GM19351 (cell line): ENCODE measurements around the gene AMBN.

Experiments used
- ATAC-seq: cut with Tn5 transposase; IDR thresholded peaks from one replicate; pipeline ENCODE4 v1.9.1; 2021; ENCODE audit warnings: mild to moderate bottlenecking, moderate library complexity; ENCODE audit not compliant: unreplicated experiment

AMBN gene, protein sequence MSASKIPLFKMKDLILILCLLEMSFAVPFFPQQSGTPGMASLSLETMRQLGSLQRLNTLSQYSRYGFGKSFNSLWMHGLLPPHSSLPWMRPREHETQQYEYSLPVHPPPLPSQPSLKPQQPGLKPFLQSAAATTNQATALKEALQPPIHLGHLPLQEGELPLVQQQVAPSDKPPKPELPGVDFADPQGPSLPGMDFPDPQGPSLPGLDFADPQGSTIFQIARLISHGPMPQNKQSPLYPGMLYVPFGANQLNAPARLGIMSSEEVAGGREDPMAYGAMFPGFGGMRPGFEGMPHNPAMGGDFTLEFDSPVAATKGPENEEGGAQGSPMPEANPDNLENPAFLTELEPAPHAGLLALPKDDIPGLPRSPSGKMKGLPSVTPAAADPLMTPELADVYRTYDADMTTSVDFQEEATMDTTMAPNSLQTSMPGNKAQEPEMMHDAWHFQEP

DNA sequence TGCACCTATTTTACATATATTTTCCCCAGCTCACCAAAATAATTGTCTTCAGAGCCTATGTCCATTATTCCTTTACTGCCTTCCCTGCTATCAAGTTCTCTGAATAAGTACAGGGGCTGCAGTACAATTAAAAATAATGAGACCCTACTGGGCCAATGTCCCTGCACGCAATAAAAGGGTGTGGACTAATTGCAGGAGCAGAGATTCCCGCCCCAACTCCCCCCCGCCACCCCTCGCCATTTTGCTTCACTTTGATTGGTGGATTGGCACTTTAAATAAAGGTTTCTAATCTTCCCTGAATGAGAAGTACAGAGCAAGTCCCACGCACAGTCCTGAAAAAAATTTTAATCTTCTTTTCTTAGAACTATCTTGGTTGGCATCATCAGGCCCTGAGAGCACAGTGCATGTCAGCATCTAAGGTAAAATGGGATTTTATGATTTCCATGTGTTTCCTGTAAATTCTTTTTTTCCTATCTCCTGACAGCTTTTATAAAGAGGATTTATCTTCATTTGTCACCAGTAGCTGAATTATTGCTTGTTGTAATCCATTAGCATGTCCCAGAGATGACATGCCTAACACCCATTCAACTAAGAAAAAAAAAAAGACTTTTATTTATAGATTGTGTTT lies at the start of gene AMBN:
Gene AMBN, plus strand, starts transcription at position 302 of the 628 bp plus-strand sequence. Its CDS starts 103 bp downstream, at position 405.
- ATAC-seq: no peak

DNA sequence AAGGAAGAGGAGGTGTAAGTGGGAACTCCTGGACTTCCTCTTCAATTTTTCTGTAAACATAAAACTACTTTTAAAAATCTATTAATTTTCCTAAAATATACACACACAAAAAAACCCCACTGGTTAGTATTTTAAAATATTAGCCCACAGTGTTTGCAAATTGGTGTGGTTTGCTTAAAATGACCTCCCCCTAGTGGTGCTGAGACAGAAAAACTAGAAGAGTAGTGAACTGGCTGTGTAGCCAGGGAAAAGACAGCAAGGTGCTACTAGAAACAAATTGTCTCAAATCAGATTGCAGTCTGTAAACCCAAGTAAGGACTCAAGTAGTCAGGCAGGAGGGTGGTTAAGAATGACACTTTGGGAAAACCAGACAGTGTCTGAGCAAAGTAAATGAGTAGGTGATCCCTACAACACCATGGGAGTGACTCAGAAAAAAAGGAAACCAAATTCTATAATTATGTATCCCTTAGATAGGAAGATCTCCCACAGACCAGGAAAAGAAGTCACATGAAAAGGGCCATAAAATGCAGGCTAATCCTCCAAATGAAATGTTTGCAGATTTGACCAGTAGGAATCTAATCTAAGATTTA lies 47.7 kb upstream of the AMBN start:
- peak; percentile 86 for ATAC-seq

DNA sequence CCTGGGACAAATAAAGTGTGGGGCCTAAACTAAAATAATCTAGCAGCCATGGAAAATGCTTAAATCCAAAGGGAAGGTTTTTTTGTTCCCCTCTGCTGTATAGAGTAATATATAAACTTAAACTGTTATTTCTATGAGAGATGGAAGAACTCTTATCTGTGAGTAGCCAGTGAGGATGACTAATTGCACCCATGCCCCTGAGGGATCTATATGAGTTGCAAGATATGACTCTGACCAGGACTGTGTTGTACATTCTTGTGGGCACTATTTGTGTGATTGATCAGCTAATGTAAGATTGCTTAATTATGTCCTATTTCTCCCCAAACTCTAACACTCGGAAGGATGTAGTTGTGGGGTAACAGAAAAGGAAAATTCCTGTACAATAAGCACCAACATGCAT lies 35.2 kb upstream of the AMBN start:
- no peak for ATAC-seq

DNA sequence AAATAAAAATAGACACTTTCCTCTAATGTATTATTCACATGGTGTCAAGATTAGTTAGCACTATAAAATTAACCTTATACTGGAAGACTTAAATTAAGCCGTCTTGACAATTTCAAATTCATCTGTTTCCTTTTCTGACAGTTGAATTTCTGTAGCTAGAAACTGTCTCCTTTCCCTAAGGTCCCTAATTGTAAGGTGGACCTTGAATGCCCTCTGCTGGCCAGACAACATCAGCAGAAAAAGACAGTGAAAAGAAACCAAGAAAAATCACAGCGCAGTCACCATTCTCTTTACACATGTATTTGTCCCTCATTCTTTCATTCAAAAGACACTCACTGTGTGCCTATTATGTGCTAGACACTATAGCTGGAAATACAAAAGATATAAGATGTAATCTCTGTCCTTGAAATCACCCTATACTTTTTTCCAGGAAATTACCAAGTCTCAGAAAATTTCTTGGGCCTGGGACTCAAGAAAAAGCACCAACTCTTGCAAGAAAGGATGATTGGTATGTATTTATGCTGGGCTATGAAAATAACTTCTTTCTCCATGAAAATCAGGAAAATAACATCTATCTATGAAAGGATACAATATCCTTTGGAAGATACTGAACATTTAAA lies 32.7 kb upstream of the AMBN start:
- peak; percentile 85 for ATAC-seq

DNA sequence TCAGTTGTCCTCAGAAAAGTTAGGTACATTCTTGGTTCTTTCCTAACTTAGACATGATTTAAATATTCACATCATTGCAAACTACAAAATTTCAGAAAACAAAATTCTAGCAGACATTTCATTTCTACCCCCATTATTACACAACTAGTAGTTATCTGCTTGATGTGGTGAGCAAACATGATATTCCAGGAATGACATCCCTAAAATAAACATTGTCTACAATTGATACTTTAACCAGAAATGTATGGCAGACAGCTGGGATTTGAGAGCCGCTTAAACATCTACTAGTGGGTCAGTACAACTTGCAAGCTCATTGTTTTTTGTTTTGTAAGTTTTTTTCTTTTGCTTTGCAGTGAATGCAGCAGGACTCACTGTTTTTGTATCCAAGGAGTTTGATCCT lies 32.1 kb upstream of the AMBN start:
- no peak for ATAC-seq

DNA sequence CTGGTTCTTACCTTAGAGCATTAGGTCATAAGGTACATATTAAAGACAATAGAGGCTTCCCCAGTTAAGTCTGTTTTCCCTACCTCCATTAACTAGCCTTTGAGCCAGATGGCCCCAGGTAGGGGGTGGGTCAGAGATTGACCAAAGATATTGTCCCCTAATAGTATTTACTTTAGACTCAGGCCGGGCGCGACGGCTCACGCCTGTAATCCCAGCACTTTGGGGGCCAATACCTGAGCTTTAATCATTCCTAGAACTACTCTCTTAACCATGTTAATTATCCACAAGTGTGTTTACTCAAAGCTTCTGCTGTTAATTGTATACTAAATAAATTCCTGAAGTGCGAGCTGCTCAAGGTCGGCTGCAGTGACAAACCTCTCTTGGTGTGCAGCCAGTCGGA lies 28.0 kb upstream of the AMBN start:
- ATAC-seq: no peak

DNA sequence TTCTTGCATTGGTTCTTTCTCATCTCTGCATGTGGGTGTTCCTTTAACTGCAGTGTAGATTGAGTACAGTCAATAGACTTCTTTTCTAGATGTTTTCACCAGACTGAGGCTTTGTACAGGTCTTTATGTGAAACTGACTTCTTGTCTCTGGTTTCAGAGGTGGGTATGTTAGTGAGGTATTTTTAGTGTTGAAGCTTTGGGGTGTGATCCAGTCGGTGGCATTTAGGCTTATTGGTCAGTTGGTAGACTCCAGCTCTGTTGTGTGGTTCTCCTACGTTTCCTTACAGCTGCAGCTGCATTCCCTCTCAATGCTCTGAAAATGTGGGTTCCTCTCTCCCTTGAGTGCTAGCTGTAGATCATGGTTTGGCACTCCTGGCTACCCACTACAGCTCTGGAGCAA lies 21.3 kb upstream of the AMBN start:
- ATAC-seq: no peak

DNA sequence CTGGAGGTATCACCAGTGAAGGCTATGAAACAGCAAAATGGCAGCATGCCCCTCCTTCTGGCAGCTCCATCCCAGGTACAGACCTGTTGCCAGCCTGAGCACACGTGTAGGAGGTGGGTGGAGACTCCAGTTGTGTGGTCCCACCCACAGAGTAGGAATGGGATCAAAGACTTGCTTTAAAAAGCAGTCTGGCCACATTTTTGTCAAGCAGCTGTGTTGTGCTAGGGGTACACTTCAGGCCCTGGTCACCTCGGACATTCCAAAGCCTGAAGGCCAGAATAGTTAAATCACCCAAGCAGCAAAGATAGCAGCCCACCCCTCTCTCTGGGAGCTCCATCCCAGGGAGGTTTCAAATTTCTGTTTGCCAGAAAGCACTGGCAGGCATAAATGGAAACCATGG lies 20.3 kb upstream of the AMBN start:
- ATAC-seq: no peak

DNA sequence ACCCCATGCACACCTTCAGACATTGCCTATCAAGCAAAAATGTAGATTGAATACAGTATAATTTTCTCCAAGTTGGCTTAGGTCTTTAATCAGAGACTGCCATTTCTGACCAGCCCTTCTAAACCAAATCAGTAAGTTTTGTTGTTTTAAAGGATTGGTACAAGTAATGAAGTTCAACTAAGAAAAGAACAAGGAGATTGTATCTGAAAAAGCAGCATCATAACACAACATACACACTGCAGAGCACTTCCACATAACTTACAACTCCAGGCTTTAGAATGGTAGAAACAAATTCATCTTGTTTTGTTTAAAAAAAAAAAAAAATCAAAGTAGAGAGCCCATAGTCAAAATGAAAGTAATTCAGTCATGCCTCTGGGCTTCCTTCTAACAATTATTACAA lies 16.1 kb upstream of the AMBN start:
- no peak for ATAC-seq

DNA sequence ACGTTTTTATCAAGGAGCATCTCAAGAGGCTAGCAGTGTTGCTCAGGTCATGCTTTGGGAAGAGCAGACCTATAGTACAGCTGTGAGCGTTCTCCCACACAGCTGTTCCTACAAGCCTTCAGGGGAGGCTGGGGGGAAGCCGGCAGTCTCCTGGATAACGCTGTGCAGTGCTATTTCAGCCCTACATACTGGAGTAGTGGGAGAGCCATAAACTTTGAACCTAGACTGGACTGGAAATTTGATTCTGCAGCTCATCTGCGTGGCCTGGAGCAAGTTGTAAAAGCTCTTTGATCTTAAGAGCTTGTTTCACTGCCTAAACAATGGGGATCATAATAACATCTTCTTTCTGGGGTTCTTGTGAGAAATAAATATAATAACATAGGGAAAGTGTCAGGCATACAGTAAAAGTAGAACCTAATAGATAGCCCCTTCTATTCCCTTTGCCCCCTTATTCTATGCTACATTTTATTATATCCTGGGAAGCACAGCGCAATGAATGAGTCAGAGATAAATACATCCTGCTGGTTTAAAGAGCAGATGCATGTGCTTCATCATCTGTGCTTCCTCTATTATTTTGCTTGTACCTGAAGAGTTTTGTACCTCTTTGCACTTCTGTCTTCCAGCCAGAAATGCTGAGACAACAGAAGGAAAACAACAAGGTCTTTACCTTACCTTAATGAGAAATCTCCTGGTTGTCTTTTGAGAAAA lies 14.7 kb upstream of the AMBN start:
- ATAC-seq: no peak

DNA sequence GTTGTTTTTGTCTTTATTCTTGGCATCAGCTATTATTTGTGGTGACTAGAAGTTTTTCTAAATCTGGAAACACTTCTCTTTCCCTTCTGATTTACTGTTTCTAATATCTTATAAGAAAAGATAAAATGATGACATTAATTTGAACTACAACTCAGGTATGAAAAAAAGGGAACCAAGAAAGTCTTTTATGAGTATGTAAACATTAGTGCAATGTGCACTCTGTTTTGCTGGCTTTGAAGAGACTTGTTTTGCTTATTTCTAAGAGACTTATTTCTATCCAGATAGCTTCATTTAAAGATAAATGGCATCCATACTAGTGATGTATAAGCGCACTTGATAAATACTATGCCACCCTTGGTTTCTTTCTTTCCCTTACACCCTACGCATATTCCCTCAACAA lies 10.1 kb upstream of the AMBN start:
- ATAC-seq: peak; percentile 64

DNA sequence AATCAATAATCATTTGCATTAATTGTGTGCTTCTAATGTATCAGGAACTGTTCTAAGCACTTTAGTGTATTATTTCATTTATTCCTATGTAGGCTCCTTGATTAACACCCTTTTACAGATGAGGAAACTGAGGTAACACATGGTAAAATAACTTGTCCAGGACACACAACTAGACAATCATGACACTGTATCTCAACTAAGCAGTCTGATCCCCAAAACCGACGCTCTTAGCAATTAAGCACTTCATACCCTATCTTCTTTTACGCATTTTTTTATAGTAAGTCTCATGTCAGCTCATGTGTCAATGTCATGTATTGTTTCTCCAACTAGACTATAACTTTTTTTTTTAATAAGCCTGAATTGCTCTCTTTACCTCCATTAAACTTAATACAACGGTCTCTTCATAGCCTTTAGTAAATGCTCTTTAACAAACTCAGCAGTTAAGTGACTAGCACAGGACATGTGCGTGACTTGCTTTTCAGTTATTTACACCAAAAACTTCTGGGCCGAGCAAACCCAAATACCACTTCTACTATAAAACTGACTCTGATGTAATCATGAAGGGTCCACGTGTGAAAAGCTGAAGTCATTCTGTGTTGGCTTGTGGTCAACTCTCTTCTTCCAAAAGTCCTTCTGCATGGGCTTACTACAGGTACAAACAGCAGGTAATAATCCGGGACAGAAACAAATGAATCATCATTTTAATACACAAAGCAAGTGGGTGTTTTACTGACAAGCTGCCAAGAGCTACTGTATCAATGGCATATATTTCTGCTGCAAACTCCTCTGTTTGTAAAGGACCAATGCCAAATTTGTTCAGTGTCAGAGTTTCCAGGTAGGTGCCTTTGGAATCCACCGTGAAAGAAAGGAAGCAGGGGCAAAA lies 7.9 kb upstream of the AMBN start:
- no peak for ATAC-seq

DNA sequence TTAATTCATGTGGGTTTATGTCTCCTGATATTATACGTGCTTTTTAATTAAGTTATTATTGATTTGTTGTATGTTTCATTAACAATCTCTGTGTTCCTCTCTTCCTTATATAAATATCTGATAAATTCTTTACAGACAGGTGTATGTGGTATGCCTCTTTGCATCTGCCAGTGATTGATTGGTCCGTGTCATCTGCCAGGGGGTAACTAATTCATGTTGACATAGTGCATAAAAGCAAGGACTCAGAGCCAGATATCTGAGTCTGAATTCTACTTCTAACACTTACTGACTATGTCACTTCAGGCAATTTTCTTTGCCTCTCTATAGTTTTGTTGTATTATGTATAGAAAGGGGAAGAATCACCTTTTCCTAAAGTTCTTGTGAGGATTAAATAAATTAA lies 5.2 kb upstream of the AMBN start:
- ATAC-seq: no peak

DNA sequence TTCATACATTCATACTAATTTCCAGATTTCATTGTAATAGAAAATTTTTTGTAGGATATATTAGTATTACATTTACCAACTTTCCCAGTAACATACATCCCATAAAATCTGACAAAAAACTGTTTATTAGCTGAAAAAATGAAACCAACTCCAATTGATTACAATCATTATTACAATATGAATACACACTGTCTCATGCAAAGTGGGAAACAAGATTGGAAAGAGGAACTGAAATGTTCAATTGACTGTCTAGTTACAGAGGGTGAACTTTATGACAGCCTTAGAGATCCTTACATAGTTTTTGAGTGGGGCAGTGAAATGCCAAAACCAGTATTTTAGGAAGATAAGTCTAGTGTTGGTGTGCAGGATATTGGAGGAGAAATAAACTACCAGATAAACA lies 2.3 kb upstream of the AMBN start:
- peak; percentile 99 for ATAC-seq

DNA sequence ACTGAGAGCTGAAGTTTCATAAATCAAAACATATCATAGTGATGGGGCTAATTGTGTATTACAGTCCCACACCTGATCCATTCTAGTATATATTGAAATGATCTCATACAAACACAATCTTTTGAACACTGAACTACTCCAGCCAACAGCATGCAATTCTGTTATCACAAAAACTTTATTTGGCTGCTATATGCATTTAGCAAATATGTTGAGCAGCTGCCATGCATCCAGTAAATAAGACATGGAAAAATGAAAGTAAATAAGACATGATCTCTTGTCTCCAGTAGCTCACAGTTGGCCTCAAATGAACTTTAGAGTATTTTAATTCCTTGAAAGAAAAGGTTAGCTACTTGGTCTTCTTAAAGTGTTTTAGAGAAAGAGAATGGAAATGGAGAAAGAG lies 2.1 kb downstream of the AMBN start:
- no peak for ATAC-seq

DNA sequence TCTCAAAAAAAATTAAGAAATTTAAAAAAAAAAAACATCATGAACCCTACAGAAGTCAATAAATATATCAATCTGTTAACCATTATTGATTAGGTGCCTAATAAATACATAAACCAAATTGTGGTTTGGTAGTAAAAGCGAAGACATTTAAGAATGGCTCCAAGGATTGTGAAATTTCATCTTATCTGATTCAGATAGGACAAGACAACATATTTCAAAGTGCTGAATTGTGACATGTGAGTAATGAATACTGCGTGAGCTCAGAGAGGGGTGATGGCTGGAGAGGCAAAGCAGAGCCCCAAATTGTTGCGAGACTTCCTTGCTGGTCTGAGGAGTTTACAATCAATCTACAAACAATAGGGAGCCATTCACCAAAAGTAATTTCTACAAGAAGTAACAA lies 8.2 kb downstream of the AMBN start:
- ATAC-seq: no peak

DNA sequence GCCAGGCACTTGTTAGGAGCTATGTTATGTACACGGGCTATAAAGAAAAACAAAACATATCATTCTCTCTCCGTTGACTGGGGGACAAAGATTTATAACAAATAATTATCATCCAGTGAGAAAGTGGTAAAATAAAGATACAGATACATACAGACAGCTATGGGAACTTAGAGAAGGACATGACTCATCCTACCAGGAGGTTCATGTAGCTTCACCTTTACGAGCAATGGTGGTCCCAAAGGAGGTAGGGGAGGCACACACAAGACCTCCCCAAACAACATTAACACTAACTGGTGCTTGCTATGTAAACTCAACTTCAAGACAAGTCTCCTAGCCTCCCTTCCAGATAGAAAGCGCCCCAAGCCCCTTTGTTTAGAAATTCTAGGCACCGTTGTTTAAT lies 8.9 kb downstream of the AMBN start:
- ATAC-seq: no peak

DNA sequence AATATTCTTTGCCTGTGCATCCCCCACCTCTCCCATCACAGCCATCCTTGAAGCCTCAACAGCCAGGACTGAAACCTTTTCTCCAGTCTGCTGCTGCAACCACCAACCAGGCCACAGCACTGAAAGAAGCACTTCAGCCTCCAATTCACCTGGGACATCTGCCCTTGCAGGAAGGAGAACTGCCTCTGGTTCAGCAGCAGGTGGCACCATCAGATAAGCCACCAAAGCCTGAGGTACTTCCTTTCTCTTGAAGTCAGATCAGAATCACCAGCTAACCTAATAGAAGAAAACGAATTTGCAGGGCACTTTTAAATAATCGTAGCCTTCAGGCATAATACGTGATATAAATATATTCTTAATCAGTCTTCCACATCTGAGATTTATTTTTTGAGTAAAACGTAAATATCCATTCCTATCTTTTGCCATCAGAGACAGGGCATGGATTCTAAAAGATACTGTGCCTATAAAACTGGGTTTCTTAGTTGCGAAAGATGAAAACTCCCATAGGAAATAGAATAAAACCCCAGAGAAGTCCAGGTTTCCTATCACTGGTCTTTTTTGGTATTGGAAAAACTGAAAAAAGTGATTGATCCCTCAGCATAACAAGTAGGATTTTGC lies 9.5 kb downstream of the AMBN start:
- peak; percentile 98 for ATAC-seq

DNA sequence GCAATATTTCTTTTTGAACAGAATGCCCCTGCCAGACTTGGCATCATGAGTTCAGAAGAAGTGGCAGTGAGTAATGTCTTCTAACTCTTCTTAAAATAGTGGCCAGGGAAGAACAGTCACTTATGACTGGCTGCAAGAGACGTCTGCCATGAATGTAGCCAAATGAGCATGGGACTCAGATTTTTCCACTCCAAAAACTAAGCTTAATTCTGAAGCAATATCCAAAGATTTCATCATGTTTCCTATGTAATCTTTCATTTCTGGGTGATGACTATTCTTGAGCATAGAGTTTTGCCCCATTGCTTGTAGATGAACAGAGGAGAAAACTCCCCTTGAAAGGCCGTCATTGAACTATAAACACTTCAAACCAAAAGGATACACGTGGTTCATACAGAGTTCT lies 11.8 kb downstream of the AMBN start:
- ATAC-seq: no peak

DNA sequence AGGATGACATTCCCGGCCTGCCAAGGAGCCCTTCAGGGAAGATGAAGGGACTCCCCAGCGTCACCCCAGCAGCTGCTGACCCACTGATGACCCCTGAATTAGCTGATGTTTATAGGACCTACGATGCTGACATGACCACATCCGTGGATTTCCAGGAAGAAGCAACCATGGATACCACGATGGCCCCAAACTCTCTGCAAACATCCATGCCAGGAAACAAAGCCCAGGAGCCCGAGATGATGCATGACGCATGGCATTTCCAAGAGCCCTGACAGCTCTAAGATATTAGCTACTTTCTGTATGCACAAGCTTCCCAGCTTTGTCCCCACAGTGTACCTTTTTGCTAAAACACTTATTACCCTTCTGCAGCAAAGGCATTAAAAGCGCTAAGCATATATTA lies 14.4 kb downstream of the AMBN start:
- ATAC-seq: no peak
